Suppressor macrophage (primary cell): Measurements from ENCODE around the gene TLNRD1.

Experiments
- DNase-seq, 4 experiments: peaks; one replicate each; pipeline ENCODE4 v3.0.0-alpha.2; 2020 to 2022

TLNRD1 gene

DNA sequence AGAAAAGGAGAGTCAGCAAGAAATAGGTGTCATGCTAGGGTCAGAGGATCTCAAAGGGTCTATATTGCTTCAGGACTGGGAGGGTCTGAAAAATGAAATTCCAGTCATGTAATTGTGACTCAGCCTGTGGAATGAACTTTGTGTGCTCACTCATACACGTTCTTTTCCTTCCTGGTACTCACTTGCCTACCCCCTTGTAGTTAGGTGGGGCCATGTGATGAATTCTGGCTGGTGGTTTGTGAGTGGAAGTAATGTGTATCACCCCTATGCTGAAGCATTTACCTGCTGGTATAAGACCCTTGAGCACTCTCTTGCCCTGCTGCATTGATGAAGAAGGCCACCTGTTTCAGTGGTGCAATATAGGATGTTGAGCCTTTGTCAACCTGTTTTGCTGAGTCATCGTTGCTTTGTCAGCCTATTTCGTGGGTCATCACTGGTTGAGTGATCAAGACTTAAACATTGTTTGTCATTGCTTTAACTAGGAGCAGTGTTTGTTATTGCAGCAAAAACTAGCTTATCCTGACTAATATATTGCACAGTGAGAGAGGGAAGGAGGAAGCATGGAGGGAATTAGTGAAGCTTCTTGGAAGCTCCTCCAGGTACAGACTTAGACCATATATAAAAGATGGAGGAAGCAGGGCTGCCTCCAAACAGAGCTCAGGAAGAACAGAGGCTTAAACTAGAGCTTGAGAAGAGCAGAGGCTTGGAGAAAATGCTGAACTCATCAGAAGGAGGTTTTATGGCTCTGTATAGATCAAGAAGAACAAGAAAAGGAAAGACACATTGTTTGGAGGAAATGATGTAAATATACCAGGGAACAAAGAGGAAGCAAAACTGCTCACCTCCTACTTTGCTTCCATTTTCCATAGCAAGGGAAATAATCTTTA is 28.9 kb downstream of the TLNRD1 start:
- peak in 3 of 4 experiments; percentile 13 to 80 (median 75) for DNase-seq

DNA sequence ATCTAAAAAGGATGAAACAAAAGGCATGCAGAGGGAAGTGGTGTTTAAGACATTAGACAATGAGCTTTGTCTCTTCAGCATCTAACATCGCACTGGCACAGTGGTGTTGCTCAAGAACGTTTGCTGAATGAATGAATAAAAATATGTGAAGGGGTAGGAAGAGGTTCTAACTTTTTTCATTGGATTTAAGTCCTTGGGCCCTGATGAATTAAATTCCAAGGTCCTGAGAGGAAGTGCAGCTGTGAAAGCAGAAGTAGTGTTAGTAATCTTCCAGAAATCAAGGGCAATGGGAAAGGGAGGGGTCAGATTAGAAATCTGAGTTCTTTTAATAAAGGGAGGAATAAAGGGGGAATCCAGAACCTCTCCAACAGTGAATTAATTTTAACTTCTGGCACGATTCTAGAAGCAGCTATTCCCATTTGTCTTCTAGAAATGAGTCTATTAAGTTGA is 29.6 kb downstream of the TLNRD1 start:
- peak; percentile 39 to 81 (median 64) for DNase-seq

- DNase-seq = no peak
Observed at GRCh38 chr15:81031203-81031602, 30.5 kb downstream of the TLNRD1 start.

DNA sequence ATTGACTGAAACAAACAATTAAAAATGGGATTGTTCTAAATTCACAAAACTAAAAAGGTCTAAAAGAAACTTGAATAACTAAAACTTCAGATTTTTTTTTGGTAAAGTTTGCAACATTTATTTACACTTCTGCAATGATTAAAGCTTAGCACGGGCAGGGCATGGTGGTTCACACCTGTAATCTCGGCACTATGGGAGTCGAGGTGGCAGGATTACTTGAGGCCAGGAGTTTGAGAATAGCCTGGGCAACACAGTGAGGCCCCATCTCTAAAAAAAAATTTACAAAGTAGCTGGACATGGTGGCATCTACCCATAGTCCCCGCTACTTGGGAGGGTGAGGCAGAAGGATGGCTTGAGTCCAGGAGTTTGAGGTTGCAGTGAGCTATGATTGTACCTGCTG is 31.6 kb downstream of the TLNRD1 start:
- no peak for DNase-seq

DNA sequence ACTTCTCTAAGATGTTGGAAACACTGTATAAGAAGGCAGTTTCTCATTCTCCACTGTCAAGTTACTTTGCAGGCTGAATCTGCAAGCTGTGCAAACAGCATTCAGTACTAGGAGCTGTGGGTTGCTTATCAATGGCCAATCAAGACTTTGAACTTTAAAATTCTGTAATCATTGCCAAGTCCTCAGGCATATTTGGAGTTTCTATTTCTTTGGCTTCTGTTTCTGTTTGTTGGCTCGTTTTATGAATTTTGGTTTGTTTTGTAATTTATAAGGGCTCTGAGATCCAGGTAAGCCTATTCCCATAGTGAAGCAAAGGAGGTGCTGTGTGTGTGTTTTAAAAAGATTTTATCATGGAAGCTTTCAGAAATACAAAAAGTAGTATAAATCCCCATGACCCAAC is 32.1 kb downstream of the TLNRD1 start:
- DNase-seq = no peak

GRCh38 chr15:81033508-81033907 is 32.8 kb downstream of the TLNRD1 start:
- DNase-seq = peak in 2 of 4 experiments; percentile 16 to 18

GRCh38 chr15:81037952-81038743 is 37.4 kb downstream of the TLNRD1 start:
- no peak for DNase-seq

DNA sequence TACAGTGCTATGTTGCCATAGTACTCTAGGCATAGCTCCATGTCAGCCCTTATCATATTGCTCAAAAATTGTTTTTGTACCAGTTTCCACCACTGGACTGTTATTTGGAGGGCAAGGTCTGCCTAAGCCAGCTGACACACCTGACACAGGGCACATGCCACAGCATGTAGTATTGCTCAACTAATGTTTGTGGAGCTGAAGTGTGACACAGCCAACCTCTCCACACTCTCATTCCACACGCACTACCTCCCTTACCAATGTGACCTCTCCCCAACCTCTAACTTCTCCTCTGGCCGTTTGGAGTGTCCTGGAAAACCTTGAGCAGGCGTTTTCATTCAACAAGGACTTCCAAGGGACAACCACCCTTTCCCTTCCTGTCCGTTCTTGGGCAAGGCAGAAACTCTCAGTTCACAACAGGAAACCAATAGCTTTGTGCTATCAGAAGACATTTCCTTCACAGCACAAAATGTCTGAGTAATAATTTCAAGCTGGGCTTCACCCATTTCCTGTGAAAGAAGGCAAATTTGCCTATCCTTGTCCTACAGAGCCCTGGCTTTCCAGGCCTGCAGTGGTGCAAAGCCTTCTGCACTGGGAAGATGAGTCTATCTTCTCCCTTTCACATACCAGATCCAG is 38.4 kb downstream of the TLNRD1 start:
- peak in 2 of 4 experiments; percentile 10 to 14 for DNase-seq

DNA sequence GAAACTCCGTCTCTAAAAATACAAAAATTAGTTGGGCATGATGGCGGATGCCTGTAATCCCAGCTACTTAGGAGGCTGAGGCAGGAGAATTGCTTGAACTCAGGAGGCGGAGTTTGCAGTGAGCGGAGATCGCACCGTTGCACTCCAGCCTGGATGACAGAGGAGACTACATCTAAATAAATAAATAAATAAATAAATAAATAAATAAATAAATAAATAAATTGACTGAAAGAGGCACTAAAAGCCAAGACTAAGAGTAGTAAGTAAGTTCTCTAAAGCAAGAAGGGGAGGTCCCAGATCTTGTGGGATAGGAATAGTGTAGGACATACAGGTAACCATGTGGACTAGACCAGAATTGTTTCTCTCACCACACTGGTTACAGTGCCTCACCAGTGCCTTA is 40.0 kb downstream of the TLNRD1 start:
- DNase-seq = no peak

- no peak for DNase-seq
Observed at GRCh38 chr15:81043281-81043934, 42.7 kb downstream of the TLNRD1 start.

GRCh38 chr15:81043935-81044575 is 43.3 kb downstream of the TLNRD1 start:
- no peak for DNase-seq

DNA sequence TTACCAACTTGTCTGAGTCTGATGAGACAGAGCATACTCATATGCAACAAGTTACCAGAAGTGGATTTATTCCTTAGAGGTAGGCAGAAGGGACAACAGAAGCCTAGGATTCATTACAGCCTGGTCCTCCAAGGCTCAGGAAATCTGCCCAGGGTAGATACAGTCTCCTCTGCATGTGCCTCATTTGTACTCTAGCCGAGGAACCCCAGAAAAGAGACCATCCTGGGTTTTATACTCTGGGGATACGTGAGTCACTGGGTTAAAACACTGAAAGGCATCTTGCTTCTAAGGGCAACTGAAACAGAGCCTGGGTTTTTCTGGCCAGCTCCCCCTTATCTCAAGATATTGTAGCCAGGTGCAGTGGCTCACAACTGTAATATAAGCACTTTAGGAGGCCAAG is 45.6 kb downstream of the TLNRD1 start:
- DNase-seq = no peak

DNA sequence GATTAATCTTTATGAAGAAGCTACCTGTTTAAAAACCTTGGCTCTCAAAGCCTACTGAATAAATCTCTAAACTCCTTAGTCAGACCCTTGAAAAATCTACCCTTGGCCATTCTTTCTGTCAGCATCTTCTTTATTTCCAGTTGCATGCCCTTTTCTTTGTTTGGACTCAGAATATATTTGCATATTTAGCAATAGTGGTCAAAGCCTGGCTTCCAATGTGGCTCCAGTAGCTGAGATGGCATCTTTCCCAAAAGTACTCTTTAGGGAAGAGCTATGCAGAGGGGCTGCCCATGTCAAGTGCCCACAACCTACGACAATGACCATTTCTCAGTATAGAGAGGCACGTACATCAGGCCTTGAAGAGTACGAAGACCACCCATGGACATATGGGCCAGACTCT is 47.2 kb downstream of the TLNRD1 start:
- DNase-seq = no peak

GRCh38 chr15:81049835-81050234 is 49.1 kb downstream of the TLNRD1 start:
- no peak for DNase-seq

- no peak for DNase-seq
Observed at GRCh38 chr15:81050259-81050658, 49.5 kb downstream of the TLNRD1 start.

DNA sequence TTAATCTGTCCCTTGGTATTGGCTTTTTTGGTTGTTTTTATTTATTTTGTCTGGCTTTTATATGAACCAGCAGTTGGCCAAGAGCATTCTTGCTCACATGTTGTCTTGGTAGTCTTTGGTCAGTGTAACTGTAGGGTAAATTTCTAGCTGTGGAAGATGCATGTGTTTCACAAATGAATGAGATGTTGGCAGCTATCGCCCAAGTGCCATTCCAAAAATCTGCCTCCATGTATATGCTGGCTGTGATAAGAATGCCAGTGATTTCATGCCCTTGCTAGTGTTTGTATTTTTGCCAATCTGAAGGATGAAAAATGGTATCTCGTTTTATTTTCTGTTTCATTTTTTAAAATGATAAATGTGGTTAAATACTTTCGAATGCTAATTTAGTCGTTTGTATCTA is 50.1 kb downstream of the TLNRD1 start:
- DNase-seq = no peak

DNA sequence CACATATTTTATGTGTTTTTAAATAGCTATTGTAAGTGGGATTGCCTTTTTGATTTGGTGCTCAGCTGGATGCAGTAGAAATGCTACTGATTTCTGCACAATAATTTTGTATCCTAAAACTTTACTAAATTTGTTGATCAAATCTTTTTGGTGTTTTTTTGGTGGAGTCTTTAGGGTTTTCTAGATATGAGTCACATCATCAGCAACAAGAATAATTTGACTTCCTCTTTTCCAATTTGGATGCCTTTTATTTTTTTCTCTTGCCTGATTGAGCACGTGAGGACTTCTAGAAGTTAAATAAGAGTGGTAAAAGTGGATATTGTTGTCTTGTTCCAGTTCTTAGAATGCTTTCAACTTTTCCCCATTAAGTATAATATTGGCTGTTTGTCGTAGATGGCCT is 51.3 kb downstream of the TLNRD1 start:
- peak; percentile 33 to 80 (median 58) for DNase-seq

DNA sequence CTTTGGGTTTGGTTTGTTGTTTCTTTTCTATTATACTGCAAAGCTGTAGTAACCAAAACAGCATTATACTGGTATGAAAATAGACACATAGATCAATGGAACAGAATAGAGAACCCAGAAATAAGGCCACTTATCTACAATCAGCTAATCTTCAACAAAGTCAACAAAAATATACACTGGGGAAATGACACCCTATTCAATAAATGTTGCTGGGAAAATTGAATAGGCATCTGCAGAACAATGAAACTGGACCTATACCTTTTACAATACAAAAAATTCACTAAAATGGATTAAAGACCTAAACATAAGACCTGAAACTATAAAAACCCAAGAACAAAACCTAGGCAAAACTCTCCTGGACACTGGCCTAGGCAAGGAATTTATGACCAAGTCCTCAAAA is 52.9 kb downstream of the TLNRD1 start:
- DNase-seq = no peak

- DNase-seq = no peak
Observed at GRCh38 chr15:81054236-81054635, 53.5 kb downstream of the TLNRD1 start.
